SIG-M5 treated with dmso at 0.1 percent for 504 hours (cell line): ENCODE results near the gene ELP5.
A peak's percentile ranks its signal among the peaks of the same experiment; 100 is the strongest.

ENCODE experiments used
- DNase-seq: peaks from one replicate; lab custom pipeline; 2025; ENCODE audit not compliant: unreplicated experiment; lab: John Stamatoyannopoulos, UW

ELP5 gene

GRCh38 chr17:7282752-7283321 lies 30.8 kb downstream of the ELP5 start:
- peak; percentile 42 for DNase-seq

- DNase-seq, result no peak
Measured at GRCh38 chr17:7283471-7284216, 31.6 kb downstream of the ELP5 start.

GRCh38 chr17:7284911-7285310 lies 32.9 kb downstream of the ELP5 start:
- DNase-seq, result no peak

GRCh38 chr17:7285679-7286078 lies 33.7 kb downstream of the ELP5 start:
- no peak for DNase-seq

DNA sequence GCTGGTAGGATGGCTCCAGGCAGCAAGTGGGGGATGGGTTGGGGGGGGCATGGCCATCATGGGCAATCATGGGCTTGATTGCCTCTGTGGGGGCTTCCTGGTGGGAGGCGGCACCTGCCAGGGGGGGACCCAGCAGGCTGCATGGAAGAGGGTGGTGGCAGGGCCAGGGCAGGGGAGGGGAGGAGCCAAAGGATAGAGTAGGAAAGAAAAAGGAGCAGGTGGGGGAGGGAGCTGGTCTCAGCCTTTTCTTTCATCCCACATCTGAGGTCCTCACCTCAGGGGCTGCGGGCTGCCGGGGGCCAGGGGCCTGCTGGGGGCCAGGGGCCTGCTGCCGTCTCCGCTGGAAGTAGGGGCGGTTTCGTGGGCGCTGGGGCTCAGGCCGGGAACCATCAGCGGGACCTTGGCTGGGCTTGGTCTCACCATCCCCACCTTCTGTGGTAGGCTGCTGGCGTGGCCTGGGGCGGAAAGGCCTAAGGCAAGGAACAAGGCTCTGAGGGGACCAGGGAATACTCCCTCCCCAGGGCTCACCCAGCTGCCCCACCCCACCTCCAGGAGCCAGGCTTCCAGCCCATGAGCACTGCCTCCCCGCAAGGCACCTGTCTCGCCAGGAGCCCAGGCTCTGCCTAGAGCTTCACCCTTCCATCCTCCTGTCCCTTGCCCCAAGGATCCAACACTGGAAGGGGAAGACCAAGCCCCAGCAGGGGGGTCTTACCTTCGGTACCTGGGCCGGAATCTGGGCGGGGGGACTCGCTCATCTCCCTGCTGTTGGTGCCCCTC lies 37.4 kb downstream of the ELP5 start:
- DNase-seq, result no peak

DNA sequence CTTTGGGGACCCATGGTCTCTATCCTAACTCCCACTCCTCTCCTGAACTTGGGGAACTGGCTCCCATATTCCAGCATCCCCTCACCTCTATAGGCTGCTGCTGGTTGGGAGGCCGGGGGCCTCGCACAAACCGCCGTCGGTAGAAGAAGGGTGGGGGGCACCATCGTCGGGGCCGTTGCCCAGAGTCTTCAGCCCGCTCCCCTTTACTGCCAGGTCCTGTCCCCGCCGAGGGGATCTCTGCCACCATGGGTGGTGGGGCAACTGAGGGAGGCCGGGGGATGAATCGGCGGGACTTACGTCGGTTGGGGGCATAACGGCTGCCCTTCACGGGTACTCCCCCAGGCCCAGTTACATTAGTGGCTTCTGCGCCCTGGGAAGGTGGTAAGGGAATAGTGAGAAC lies 38.2 kb downstream of the ELP5 start:
- no peak for DNase-seq

- DNase-seq, result no peak
Measured at GRCh38 chr17:7290685-7291084, 38.7 kb downstream of the ELP5 start.

- no peak for DNase-seq
Measured at GRCh38 chr17:7292194-7292593, 40.2 kb downstream of the ELP5 start.

DNA sequence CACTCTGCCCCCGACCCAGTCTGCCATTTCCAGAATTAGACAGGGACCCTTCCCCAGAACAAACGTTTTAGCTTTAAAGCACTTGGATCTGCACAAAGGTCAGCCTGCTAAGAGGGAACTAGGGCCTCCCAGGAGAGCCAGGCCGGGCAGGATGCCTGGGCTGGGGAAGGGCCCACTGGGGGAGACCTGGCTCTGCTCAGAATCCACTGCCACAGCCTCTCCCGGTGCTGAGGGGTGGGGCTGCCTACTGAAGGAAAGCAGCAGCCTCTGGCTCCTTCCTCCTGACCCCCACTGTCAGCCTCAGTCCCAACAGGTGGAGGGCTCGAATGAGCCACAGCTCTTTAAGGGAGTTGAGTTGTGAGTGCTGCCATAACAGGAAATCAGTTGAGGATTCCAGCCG lies 40.7 kb downstream of the ELP5 start:
- DNase-seq, result no peak

DNA sequence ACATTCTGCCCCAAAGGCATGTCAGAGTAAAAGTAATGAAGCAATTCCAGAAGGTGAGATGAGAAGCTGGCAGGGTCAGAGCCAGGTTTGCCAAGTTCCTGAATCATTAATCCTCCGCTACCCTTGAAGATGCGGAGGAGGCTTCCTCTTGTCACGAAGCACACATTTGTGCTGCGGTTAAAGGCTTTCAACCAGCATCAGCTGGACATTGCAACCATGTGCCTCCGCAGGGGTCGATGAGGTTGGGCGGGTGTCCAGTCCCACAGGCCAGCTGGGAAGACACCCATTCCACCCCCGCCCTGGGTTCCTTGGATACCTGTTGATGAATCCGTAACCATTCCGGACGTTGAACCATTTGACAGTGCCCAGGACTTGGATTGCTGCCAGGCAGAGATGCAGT lies 41.1 kb downstream of the ELP5 start:
- DNase-seq, result no peak

DNA sequence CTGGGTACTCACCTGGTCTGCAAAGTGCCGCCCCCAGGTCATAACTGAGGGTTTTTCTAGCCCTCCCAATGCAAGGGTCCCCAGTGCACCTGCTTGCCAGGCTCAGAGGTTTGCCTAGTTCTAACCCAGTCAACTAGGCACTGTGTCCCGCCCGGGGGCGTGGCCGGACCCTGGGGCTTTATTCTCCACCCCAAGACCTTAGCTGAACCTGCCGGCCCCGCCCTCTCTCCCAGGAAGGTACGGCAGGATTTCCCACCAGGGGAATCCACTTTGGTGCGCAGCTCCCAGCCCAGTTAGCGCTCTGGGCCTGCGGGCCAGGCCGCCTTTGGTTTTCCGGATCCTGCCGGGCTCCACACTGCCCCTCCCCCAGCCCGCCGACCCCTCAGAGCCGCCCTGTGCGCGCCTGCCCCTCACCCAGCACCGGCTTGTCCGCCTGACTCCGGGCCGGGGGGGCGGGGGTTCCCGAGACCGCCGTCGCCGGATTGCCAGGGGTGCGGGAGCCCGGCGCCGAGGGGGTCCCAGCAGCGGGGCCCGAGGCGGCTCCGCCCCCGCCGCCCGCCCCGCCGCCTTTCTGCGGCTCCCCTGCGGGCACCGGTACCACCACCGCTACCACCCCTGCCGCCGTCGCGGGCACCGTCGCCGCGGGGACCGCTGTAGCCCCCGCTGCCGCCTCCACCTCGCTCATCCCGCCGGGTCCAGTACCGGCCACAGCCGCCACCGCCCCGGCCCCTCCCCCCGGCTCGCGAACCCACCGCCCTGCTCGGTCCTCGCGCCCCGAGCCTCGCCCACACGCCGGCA lies 42.0 kb downstream of the ELP5 start:
- no peak for DNase-seq

DNA sequence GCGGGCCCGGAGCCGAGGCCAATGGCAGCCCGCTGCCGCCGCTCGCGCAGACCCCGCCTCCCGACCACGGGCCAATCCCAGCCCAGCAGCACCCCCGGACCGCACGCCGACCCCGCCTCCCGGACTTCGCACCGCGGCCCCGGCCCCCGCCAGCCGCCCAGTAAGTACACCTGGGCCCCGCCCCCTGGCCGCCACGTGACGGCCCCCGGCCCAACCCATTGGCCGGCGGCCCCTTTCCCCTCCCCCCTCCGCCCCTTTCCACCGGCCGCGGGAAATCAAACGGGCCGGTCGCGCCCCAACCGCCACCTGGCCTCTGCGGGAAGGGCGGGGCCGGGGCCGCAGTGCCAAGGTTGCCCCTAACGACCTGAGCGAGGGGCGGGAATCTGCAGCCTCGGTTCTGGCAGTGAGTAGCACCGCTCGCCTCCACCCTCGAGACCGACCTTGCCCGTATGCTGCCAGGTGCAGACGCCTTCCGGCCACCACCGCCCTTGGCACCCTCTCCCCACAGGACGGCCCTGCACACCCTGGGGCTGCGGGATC lies 42.7 kb downstream of the ELP5 start, which contains the start of gene YBX2:
YBX2 (minus strand) TSS at position 26 of the 540 bp plus-strand sequence. CDS start 139 bp downstream, outside the sequence.
- peak; percentile 26 for DNase-seq

DNA sequence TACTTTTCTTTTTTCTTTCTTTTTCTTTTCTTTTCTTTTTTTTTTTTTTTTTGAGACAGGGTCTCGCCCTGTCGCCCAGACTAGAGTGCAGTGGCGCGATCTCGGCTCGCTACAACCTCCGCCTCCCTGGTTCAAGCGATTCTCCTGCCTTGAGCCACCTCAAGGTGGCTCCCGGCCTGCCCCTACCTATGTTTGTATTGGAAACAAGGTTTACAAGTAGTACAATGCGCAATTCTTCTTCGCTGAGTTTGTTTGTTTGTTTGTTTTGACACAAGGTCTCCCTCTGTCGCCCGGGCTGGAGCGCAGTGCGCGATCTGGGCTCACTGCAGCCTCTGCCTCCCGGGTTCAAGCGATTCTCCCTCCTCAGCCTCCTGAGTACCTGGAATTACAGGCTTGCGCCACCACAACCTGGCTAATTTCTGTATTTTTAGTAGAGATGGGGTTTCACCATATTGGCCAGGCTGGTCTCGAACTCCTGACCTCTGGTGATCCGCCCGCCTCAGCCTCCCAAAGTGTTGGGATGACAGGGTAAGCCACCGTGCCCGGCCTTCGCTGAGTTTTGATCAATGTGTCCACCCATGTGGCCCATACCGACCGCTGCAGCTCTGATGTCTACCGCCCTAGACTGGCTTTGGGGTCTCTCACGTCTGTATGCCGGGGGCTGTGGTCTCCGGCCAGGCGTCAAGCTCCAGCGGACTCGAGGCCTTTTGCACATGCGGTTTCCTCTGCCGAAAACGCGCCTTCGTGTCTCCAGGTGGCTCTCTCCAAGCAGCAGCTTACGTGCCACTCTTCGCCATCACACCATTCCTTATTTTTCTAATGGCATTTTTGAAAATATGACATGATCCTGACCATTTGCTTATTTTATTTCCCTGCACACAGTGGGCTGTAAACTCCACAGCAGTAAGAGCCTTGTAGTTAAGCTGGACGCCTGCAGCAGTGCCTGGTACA lies 43.5 kb downstream of the ELP5 start:
- no peak for DNase-seq

DNA sequence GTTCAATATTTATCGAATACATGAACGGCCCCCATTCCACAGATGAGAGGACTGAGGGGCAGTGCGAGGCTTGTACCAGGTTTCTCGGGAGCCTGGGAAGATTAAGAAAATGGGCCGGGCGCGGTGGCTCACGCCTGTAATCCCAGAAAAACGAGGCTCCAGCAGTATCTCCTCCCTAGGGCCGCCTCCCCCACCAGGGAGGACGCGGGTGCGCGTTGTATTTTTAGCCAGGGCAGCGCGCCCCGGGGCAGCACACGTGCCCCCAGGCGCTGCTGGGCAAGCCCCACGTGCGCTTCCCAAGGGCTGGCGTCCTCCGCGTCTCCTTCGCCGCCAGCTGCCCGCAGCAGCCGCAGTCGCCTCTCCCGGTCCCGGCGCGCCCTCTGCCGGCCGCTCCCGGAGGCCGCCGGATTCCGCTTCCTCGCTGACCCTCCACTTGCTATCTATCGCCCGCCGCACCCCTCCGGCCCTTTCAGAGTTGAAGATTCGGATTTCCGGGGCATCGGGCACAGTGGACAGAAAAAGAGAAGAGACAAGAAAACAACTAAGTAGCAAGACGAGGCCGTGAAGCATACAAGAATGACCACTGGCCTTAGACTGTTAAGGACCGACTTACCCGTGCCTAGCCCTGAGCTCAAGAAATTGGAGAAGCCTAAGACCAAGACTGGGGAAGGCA lies 44.3 kb downstream of the ELP5 start:
- DNase-seq, result peak; percentile 57

GRCh38 chr17:7304179-7304578 lies 52.2 kb downstream of the ELP5 start:
- DNase-seq, result no peak

DNA sequence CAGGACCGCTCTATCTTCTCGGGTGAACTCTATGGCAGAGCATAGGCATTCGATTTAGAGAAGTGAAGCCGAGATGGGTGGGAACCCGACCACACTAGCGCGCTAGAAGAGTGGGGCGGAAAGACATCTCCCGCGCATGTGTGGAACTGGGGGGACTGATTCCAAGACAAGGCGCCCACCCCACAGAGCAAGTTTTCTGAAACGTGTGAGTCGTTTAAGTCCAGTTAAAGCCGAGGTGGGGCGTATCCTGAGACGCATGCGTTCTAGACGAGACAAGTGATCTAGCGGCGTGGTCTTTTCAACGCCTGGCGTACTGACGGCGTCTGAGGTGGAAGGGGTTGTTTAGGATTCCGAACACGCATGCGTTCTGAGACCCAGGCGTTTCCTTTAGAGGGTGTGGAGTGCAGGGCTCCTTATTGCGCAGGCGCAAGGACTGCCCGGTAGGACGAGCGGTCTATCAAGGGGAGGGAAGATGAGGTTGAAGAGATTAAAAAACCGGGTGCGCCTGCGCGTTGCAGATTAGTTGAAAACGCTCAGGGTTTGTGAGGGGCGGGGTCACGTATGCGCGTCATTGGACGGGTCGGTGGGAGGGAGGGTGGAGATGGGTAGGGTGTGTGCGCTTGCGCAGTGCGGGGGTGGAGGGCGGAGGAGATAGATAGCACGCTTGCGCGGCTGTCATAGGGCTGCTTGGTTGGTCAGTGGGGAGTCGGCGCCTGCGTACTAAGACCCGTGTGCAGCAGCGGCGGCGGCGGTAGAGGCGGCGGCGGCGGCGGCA lies 55.1 kb downstream of the ELP5 start, which contains the start of gene EIF5A:
EIF5A (plus strand) TSS at position 718 of the 775 bp plus-strand sequence. CDS start 2,008 bp downstream, outside the sequence.
- peak; percentile 99 for DNase-seq

DNA sequence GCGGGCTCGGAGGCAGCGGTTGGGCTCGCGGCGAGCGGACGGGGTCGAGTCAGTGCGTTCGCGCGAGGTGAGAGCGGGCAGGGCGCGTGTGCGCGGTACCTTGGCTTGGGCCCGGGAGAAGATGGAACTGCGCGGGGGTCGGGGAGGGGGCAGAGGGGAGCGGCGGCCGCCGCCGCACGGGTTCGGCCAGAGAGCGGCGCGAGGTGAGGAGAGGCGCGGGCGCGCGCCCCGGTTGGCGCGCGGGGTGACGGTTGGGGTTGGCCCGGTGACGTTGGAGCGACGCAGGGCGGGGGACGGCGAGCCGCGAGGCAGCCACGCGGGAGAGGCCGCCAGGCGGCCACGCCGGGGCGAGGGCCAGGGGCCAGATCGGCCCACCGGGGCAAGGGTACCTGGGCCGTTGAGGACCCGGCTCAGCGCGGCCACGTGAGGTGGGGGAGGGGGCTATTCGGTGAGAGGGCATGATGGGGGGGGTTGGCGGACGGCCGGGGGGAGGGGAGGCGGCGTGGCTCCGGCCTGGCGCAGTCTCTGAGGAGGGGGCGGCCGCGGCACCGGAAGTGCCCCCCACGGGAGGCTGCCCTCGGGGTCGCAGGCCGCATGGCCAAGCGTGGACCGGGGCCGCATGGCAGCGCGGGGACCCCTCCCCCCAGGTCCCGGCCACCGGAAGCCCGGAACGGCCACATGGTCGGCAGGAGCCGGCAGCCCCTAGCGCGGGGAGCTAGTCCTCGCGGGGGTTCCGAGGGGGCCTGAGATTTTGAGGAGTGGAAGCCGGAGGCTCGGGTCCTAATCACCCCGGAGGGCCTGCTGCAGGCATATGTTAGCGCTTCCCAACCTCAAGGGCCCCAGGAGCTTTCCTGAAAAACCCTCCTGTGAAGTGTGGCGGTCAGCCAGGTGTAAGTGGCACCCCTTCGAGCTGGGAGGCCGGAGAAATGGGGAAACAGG lies 55.9 kb downstream of the ELP5 start:
- DNase-seq, result peak; percentile 29
